Mesenchymal stem cell (in vitro differentiated cells and primary cell): ENCODE measurements around the gene RASAL2. TPM values are rescaled to one million over a fixed set of nuclear protein-coding genes. Genes with fewer than 3 reads are reported as not detected.

Experiments used
- DNase-seq: peaks from one replicate; pipeline ENCODE4 v3.0.0-alpha.2; 2013
- H2AFZ ChIP-seq: one replicate; pipeline ENCODE4 v1.6.1; 2013; ENCODE audit warnings: low read depth, mild to moderate bottlenecking, control low read depth, inconsistent platforms, low read length, moderate library complexity
- H2AK5ac ChIP-seq: 2 replicates; pipeline ENCODE4 v1.6.1; 2013; ENCODE audit warnings: low read length, moderate library complexity, mild to moderate bottlenecking, inconsistent platforms; ENCODE audit not compliant: severe bottlenecking
- H2BK120ac ChIP-seq: one replicate; pipeline ENCODE4 v1.6.1; 2013; ENCODE audit warnings: low read depth, mild to moderate bottlenecking, inconsistent platforms, low read length, moderate library complexity
- H2BK12ac ChIP-seq, 2 experiments: one replicate each; pipeline ENCODE4 v1.6.1; 2013; ENCODE audit warnings: inconsistent platforms in 2 of 2, low read length in 2 of 2, mild to moderate bottlenecking in 2 of 2, moderate library complexity in 2 of 2, control low read depth in 1 of 2
- H2BK15ac ChIP-seq: one replicate; pipeline ENCODE4 v1.6.1; 2013; ENCODE audit warnings: mild to moderate bottlenecking, low read depth, inconsistent platforms; ENCODE audit not compliant: poor library complexity, severe bottlenecking
- H2BK5ac ChIP-seq: 2 replicates; pipeline ENCODE4 v1.6.1; 2013; ENCODE audit warnings: low read depth, mild to moderate bottlenecking, low read length, control low read depth, inconsistent platforms; ENCODE audit not compliant: poor library complexity, severe bottlenecking
- H3K14ac ChIP-seq, 2 experiments: one replicate each; pipeline ENCODE4 v1.6.1; 2013; ENCODE audit warnings: inconsistent platforms in 2 of 2, low read length in 2 of 2, control low read depth in 1 of 2, mild to moderate bottlenecking in 1 of 2, moderate library complexity in 1 of 2
- H3K18ac ChIP-seq, 2 experiments: one replicate each; pipeline ENCODE4 v1.6.1; 2013; ENCODE audit warnings: inconsistent platforms in 2 of 2, low read length in 2 of 2, control low read depth in 1 of 2, low read depth in 1 of 2, mild to moderate bottlenecking in 1 of 2
- H3K23ac ChIP-seq, 2 experiments: one replicate each; pipeline ENCODE4 v1.6.1; 2013; ENCODE audit warnings: inconsistent platforms in 2 of 2, low read length in 2 of 2, mild to moderate bottlenecking in 2 of 2, moderate library complexity in 2 of 2, control low read depth in 1 of 2
- H3K27ac ChIP-seq: 2 replicates; pipeline ENCODE4 v1.5.1; 2013; ENCODE audit warnings: mild to moderate bottlenecking, moderate library complexity, low read length, control low read depth, inconsistent platforms; ENCODE audit not compliant: poor library complexity, severe bottlenecking
- H3K27me3 ChIP-seq, 2 experiments: 2 replicates each; pipeline versions ENCODE4 v1.6.1 to v1.7.0; 2013; ENCODE audit warnings: low read length in 2 of 2, mild to moderate bottlenecking in 2 of 2, moderate library complexity in 2 of 2, control low read depth in 1 of 2, inconsistent platforms in 1 of 2; ENCODE audit not compliant: control insufficient read depth in 1 of 2, insufficient read depth in 1 of 2
- H3K36me3 ChIP-seq, 2 experiments: 2 replicates each; pipeline versions ENCODE4 v1.6.1 to v1.7.0; 2013; ENCODE audit warnings: low read length in 2 of 2, control low read depth in 1 of 2, inconsistent platforms in 1 of 2, low read depth in 1 of 2, mild to moderate bottlenecking in 1 of 2; ENCODE audit not compliant: insufficient read depth in 2 of 2, control insufficient read depth in 1 of 2
- H3K4ac ChIP-seq, 2 experiments: one replicate each; pipeline ENCODE4 v1.6.1; 2013; ENCODE audit warnings: inconsistent platforms in 2 of 2, low read length in 2 of 2, mild to moderate bottlenecking in 2 of 2, moderate library complexity in 2 of 2, control low read depth in 1 of 2, low read depth in 1 of 2
- H3K4me1 ChIP-seq: 2 replicates; pipeline ENCODE4 v1.6.1; 2013; ENCODE audit warnings: low read depth, low read length, control low read depth; ENCODE audit not compliant: control insufficient read depth, insufficient read depth
- H3K4me2 ChIP-seq: 2 replicates; pipeline ENCODE4 v1.6.1; 2013; ENCODE audit warnings: low read length, mild to moderate bottlenecking, inconsistent platforms; ENCODE audit not compliant: poor library complexity, severe bottlenecking
- H3K4me3 ChIP-seq, 2 experiments: 2 replicates each; pipeline versions ENCODE4 v1.5.1 to v1.7.0; 2013; ENCODE audit warnings: low read length in 2 of 2, mild to moderate bottlenecking in 2 of 2, control low read depth in 1 of 2, low read depth in 1 of 2; ENCODE audit not compliant: insufficient read depth in 1 of 2
- H3K79me1 ChIP-seq: replicated peaks from 2 replicates; pipeline ENCODE4 v1.6.1; 2013; ENCODE audit warnings: mild to moderate bottlenecking, control low read depth, low read length, inconsistent platforms; ENCODE audit not compliant: poor library complexity, severe bottlenecking
- H3K9ac ChIP-seq: 2 replicates; pipeline ENCODE4 v1.7.0; 2013; ENCODE audit warnings: mild to moderate bottlenecking, low read length, moderate library complexity
- H3K9me3 ChIP-seq: 2 replicates; pipeline ENCODE4 v1.7.0; 2013; ENCODE audit warnings: mild to moderate bottlenecking, low read length; ENCODE audit not compliant: control insufficient read depth
- H4K8ac ChIP-seq: one replicate; pipeline ENCODE4 v1.6.1; 2013; ENCODE audit warnings: inconsistent platforms, mild to moderate bottlenecking, low read length, moderate library complexity
- H4K91ac ChIP-seq: one replicate; pipeline ENCODE4 v1.6.1; 2013; ENCODE audit warnings: mild to moderate bottlenecking, low read length, inconsistent platforms
- WGBS: methylation state at CpG from one replicate; pipeline ENCODE4 v1.1.7; 2013; ENCODE audit warnings: mixed read lengths; 5-methylcytosine and 5-hydroxymethylcytosine counted together
- polyA plus RNA-seq, 2 experiments: library from polyadenylated mRNA; stranded (reverse); fragments of 200-250 nt; gene quantifications; one replicate each; pipeline ENCODE4 v1.2.3, GENCODE V29; 2013

Gene RASAL2
- 8.5 TPM for polyA plus RNA-seq (2013, experiment 1 of 2)
- polyA plus RNA-seq (2013, experiment 2 of 2): 7.6 TPM

DNA sequence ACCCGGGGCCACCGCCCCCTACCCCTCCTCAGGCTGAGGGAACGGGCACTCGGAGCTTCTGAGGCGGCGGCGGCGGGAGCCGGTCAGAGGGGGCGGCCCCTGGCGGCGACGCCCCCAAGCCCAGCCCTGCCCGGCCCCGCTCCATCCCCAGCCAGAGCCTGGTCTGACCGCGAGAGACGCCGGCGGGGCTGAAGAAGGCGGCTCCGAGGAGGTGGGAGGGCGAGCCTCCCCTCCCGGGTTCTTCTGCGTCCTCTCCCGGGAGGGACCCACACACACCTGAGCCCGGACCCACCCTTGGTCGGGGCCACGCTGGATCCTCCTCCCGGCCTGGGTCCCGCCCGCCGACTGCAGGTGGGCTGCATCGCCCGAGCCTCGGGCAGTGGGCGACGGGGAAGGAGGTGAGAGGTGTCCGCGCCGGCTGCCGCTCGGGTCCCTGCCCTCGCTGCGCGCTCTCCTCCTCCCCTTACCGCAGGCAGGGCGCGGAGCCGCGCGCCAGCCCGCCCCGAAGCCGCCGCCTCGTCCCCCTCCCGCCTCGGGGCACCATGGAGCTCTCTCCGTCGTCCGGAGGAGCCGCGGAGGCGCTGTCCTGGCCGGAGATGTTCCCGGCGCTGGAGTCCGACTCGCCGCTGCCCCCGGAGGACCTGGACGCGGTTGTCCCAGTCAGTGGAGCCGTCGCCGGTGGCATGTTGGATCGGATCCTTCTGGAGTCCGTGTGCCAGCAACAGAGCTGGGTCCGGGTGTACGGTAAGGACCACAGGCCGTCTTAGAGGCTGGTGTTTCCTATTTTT lies at the start of gene RASAL2:
Gene RASAL2 (plus strand): TSS at position 154 of the 788 bp plus-strand sequence. CDS start 389 bp downstream, at position 543.
- peak within 1 kb of the TSS; percentile 84 for H2BK12ac ChIP-seq
- WGBS: under 1% methylated on average over 63 of the region's 82 CpGs

DNA sequence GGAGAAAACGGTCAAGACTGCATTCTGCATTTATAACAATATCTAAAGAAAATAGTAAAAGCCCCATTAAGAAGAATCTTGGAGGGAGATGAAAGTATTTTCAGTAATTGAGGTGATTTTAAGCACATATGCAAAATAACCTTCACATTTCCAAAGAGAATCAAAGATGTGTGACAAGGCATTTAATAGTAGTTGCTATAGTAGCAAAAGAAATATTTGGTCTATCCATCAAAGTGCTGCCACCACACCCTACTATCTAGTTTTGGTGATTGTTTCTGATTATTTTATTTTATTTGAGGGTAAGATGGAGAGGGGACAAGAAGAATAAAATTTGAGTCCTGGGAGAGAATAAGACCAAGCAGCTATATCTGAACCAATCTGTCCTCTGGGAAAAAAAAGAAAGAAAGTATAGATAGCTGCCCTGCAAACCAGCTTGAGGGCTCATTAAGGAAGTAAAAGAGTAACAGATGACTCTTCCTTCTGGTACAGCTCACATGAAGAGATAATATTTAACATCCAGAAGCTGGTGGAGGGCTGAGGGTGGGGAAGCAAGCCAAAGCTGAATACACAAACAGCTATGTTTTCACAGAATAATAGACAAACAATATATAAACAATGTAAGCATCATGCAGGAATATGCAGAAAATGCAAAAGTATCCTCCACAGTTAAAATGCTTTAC lies 47.2 kb upstream of the RASAL2 start:
- no peak overlapping the region for H3K4ac ChIP-seq
- no peak for DNase-seq
- H2BK15ac ChIP-seq: no peak overlapping the region
- H2AK5ac ChIP-seq: no peak overlapping the region
- H4K8ac ChIP-seq: no peak overlapping the region
- H3K79me1 ChIP-seq: no peaks in the 10 kb centered on the region
- peak overlapping the region; percentile 47 for H3K27ac ChIP-seq
- no peak overlapping the region for H2BK5ac ChIP-seq
- no peaks in the 10 kb centered on the region for H3K36me3 ChIP-seq
- H2AFZ ChIP-seq: no peak overlapping the region
- H3K23ac ChIP-seq: no peak overlapping the region
- peaks cover 3% of the 10 kb centered on the region for H3K9me3 ChIP-seq
- H3K4me2 ChIP-seq: no peak overlapping the region
- H4K91ac ChIP-seq: no peak overlapping the region
- H3K9ac ChIP-seq: no peak overlapping the region
- H2BK12ac ChIP-seq: no peak overlapping the region
- H2BK120ac ChIP-seq: no peak overlapping the region
- H3K4me3 ChIP-seq: no peak overlapping the region
- WGBS: no CpG with 5 or more reads among the region's 1 CpG
- no peaks in the 10 kb centered on the region for H3K27me3 ChIP-seq
- H3K4me1 ChIP-seq: peaks cover 3% of the 10 kb centered on the region
- H3K18ac ChIP-seq: no peak overlapping the region
- H3K14ac ChIP-seq: no peak overlapping the region

More for the DNA sequence above, at the start of gene RASAL2:
- Histone ChIP-seq H3K9me3 (no peaks in the 10 kb centered on the region), H2BK5ac (peak within 1 kb of the TSS; percentile 15), H3K9ac (peak within 1 kb of the TSS; percentile 91), H4K91ac (peak within 1 kb of the TSS; percentile 90), H4K8ac (peak within 1 kb of the TSS; percentile 89), H3K4me2 (peak within 1 kb of the TSS; percentile 88), H3K27ac (peak within 1 kb of the TSS; percentile 92), H2AK5ac (no peak within 1 kb of the TSS), H2AFZ (peak within 1 kb of the TSS; percentile 98), H3K18ac (peak within 1 kb of the TSS; percentile 97 to 98), H3K36me3 (peaks cover 0 to 4% of the 10 kb centered on the region in 2 experiments), H2BK15ac (peak within 1 kb of the TSS; percentile 89), H2BK120ac (peak within 1 kb of the TSS; percentile 82), H3K23ac (peak within 1 kb of the TSS in 1 of 2 experiments; percentile 46), H3K79me1 (peaks cover 5% of the 10 kb centered on the region), H3K27me3 (no peaks in the 10 kb centered on the region), H3K14ac (peak within 1 kb of the TSS in 1 of 2 experiments; percentile 96), H3K4ac (peak within 1 kb of the TSS in 1 of 2 experiments; percentile 78), H3K4me3 (peak within 1 kb of the TSS; percentile 85 to 97), H3K4me1 (no peaks in the 10 kb centered on the region)
- DNase-seq: peak; percentile 80

DNA sequence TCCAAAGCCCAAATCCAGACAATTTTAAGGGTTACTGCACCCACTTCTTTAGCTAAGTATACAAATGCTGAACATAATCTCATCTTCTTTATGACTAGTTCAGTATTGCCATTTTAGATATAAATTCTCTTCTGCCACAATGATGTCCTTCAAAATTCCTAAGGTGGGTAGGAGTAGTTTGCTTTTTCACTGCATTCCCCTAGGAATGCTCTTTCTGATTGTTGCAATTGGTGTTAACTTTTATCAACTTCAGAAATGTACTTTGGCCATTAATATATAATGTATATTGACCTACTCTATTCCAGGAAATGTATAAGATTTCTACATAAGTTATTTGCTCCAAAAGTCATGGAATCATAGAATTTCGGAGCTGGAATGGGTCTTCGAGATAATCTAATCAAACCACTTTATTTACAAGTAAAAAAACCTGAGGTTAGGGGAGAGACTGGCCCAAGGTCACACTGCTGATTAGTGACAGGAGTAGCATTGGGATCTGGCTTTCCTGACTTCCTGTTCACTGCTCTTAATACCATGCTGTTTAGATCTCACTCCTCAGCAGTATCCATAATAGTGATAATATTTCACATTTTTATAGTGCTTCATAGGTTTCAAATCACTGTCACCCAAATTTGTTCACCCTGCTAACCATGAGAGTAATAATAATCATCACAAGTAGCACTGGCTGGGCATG lies 46.4 kb upstream of the RASAL2 start:
- Histone ChIP-seq H4K91ac (no peak overlapping the region), H2AK5ac (no peak overlapping the region), H3K14ac (no peak overlapping the region), H3K36me3 (no peaks in the 10 kb centered on the region), H3K4me1 (peaks cover 3% of the 10 kb centered on the region), H2BK15ac (no peak overlapping the region), H2BK5ac (no peak overlapping the region), H2BK12ac (no peak overlapping the region), H3K79me1 (no peaks in the 10 kb centered on the region), H2BK120ac (no peak overlapping the region), H3K18ac (no peak overlapping the region), H3K27me3 (no peaks in the 10 kb centered on the region), H4K8ac (no peak overlapping the region), H3K9ac (no peak overlapping the region), H3K4me3 (no peak overlapping the region), H3K23ac (no peak overlapping the region), H3K27ac (peak overlapping the region; percentile 29), H3K4me2 (no peak overlapping the region), H3K4ac (no peak overlapping the region), H3K9me3 (peaks cover 3% of the 10 kb centered on the region), H2AFZ (no peak overlapping the region)
- no peak for DNase-seq
- no CpG with 5 or more reads among the region's 2 CpGs for WGBS

DNA sequence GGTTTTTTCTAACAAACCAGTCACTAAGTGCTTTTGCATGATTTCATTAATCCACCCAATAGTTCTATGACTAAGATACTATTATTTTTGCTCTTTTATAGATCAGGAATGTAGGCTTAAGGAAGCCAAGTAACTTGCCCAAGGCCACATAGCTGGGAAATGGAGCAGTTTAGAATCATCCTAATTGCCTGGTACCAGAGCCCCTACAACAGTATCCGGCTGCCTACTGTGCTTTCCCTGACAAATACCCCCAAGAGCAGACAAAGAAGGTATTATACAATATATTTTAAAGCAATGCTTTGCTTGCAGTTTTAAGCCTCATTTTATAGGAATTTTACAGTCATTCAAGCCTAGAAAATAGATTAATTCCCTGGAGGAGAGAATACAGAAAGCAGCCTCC lies 45.5 kb upstream of the RASAL2 start:
- no CpG with 5 or more reads among the region's 1 CpG for WGBS
- Histone ChIP-seq H3K4me1 (peaks cover 3% of the 10 kb centered on the region), H3K18ac (no peak overlapping the region)

More for the DNA sequence above, 45.5 kb upstream of the RASAL2 start:
- H3K9ac ChIP-seq: peak overlapping the region; percentile 1
- H4K91ac ChIP-seq: no peak overlapping the region
- peaks cover 3% of the 10 kb centered on the region for H3K9me3 ChIP-seq
- no peak overlapping the region for H3K4me3 ChIP-seq
- no peak overlapping the region for H3K4me2 ChIP-seq
- H3K4ac ChIP-seq: no peak overlapping the region
- H2AK5ac ChIP-seq: no peak overlapping the region
- H3K14ac ChIP-seq: no peak overlapping the region
- H2BK120ac ChIP-seq: no peak overlapping the region
- no peak overlapping the region for H3K27ac ChIP-seq
- H2BK15ac ChIP-seq: no peak overlapping the region
- no peak overlapping the region for H2AFZ ChIP-seq
- H3K23ac ChIP-seq: no peak overlapping the region
- no peak for DNase-seq
- H3K36me3 ChIP-seq: no peaks in the 10 kb centered on the region
- H3K79me1 ChIP-seq: no peaks in the 10 kb centered on the region
- no peak overlapping the region for H2BK12ac ChIP-seq
- H3K27me3 ChIP-seq: no peaks in the 10 kb centered on the region
- no peak overlapping the region for H4K8ac ChIP-seq
- no peak overlapping the region for H2BK5ac ChIP-seq
